Vagina (tissue), 2 donors: ENCODE data around the gene IKZF3.

Experiments
- CTCF ChIP-seq, 3 experiments: fragments of 450-650 bp in 2 of 3; fragments of 200-600 bp in 1 of 3; sonication (generic) in 1 of 3; IDR thresholded peaks; one replicate each; pipeline ENCODE4 v1.5.1; 2017 to 2019; ENCODE audit warnings: antibody characterized with exemption in 3 of 3, mild to moderate bottlenecking in 2 of 3, moderate library complexity in 2 of 3
- POLR2A ChIP-seq, 2 donors: fragments of 450-650 bp; IDR thresholded peaks; one replicate each; pipeline ENCODE4 v1.6.1; 2017; ENCODE audit warnings: antibody characterized with exemption in 2 of 2, mild to moderate bottlenecking in 2 of 2, moderate library complexity in 2 of 2
- POLR2AphosphoS5 ChIP-seq, 2 donors: sonication (generic); formaldehyde crosslinking; IDR thresholded peaks; one replicate each; pipeline ENCODE4 v1.9.0; 2017; ENCODE audit warnings: antibody characterized with exemption in 2 of 2, mild to moderate bottlenecking in 2 of 2, low read depth in 1 of 2; ENCODE audit not compliant: insufficient read depth in 1 of 2

DNA sequence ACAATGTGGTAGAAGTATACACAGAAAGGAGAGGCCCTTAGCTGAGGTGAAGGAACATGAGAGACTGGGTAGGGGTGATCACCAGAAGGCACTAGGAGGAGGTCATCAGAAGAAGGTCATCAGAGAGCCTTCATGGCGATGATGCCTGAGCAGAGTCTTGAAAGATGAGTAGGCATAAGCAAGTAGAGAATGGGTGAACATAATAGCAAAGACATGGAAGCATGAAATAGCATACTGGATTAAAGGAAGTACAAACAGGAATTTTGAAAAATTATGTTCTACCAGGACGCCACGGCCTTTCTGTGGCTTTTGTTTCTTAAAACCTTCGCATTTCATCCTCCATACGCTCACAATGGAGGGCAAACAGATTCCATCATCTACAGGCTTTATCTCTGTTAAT is 2.9 kb downstream of the IKZF3 start:
- no peak for TF ChIP-seq CTCF (IDR thresholded peaks at IDR 0.05)
- TF ChIP-seq POLR2A (IDR thresholded peaks at IDR 0.05), result no peak
- TF ChIP-seq POLR2AphosphoS5 (IDR thresholded peaks at IDR 0.05; ENCODE audit: insufficient read depth in 1 of 2, low read depth in 1 of 2), result no peak
